GM21526 (cell line): ENCODE results near the gene TRPC3.

ENCODE experiments used
- ATAC-seq: cut with Tn5 transposase; IDR thresholded peaks from one replicate; pipeline ENCODE4 v1.9.1; 2021; ENCODE audit warnings: moderate library complexity; ENCODE audit not compliant: unreplicated experiment, low FRiP score

The TRPC3 gene

GRCh38 chr4:121951521-121952110 is at the start of gene TRPC3:
TRPC3 (minus strand) TSS chr4:121952060; CDS start chr4:121951680, 380 bp downstream.
- ATAC-seq: peak; percentile 35

DNA sequence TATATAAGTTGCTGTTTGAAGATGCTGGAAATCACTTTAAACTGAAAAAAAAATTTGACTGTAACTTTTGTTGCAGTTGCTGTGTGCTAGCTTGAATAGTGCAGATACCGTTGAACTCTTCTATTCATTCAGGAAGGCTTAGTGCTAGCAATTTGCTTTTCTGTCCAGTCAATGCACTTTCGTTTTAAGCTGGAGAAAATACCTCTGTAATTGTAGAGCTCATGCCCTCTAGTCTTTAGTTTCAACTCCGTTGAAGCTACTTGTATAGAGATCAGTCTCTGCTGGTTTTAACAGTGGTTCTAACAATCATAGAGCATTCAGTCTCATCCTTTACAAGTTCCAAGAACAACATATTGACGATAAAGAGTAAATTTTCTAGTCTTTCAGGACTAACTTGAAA is 49.0 kb upstream of the TRPC3 start:
- ATAC-seq: no peak

- ATAC-seq: no peak
Observed at GRCh38 chr4:121998024-121998423, 46.2 kb upstream of the TRPC3 start.

DNA sequence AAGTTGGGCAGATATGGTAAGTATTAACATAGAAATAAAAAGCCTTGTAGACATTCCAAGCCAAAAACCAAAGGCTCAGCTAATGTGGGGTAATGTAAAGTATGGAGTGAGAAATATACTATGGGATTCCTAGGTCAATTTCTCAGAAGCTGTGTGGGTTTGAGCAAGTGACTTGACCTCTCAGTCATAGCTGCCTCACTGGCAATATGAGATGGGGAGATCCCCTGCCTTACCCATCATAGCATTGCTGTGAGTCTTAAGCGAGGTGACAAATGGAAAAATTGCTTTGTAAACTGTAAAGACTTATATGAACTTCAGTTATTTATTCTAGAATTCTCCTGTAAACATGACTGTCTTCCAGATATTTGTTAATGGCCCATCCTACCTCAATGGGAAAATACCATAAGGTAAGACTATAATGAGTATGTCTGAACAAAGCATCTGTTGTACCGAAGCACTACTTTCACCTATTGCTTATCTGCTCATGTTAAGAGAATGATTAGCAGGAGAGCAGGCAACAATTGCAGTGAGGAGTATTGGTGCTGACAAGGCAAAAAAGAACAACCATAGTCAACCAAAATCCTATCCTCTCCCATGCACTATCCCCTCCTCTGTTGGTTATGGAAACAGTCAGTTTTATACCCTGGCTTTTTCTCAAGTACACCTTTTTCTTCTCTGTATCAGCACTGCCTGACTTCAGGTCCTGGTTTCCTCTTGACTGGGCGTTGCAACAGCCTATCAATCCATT is 44.1 kb upstream of the TRPC3 start:
- ATAC-seq: no peak

- ATAC-seq: no peak
Observed at GRCh38 chr4:121991968-121992367, 40.1 kb upstream of the TRPC3 start.

GRCh38 chr4:121990489-121990888 is 38.6 kb upstream of the TRPC3 start:
- no peak for ATAC-seq

- ATAC-seq: no peak
Observed at GRCh38 chr4:121989715-121990114, 37.9 kb upstream of the TRPC3 start.

DNA sequence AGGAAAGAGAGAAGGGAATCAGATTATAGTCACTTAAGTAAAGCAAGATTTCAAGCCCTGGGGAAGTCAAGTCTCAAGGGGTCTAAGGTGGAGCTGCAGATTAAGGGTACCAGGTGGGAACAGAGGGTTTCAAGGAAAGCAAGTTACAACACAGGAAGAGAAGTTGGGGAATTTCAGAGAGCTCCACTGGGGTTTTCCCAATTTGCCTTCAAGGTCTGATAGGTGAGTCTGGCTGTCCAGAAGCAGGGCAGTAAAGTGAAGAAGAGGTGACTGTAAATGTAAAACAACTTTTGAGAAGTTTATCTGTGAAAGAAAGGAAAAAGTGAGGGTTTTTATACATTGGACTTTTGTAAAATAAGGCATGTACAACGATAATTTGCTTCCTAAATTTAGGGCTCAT is 37.1 kb upstream of the TRPC3 start:
- ATAC-seq: no peak

DNA sequence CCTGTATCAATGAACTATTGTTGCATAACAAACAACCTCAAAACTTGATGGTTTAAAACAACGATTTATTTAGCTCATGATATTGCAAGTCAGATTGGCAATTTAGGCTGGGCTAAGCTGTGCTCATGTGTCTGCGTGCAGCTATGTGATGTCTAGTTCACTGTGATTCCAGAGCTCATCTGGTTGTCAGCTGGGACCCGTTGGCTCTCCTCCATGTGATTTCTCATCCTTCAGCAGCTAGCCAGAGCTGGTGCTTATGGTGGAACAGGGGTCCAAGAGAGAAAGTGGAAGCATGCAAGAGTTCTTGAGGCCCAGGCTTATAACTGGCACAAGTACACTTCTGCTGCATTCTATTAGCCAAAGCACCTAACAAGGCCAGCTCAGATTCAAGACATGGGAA is 28.8 kb upstream of the TRPC3 start:
- ATAC-seq: no peak

DNA sequence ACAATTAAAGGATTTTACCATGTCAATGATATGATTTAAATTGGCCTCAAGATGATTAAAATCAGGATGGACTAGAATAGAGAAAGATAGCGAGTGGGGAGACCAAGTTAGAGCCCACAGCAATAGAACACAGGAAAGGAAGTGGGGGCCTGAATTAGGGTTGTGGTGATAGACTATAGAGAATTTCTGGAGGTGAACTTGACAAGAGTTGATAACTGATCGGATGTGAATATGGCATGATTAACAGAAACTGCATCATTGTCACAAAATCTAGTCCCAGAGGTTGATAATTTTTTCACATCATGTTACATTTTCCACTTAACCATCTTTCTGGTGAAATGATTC is 26.3 kb upstream of the TRPC3 start:
- peak; percentile 69 for ATAC-seq

DNA sequence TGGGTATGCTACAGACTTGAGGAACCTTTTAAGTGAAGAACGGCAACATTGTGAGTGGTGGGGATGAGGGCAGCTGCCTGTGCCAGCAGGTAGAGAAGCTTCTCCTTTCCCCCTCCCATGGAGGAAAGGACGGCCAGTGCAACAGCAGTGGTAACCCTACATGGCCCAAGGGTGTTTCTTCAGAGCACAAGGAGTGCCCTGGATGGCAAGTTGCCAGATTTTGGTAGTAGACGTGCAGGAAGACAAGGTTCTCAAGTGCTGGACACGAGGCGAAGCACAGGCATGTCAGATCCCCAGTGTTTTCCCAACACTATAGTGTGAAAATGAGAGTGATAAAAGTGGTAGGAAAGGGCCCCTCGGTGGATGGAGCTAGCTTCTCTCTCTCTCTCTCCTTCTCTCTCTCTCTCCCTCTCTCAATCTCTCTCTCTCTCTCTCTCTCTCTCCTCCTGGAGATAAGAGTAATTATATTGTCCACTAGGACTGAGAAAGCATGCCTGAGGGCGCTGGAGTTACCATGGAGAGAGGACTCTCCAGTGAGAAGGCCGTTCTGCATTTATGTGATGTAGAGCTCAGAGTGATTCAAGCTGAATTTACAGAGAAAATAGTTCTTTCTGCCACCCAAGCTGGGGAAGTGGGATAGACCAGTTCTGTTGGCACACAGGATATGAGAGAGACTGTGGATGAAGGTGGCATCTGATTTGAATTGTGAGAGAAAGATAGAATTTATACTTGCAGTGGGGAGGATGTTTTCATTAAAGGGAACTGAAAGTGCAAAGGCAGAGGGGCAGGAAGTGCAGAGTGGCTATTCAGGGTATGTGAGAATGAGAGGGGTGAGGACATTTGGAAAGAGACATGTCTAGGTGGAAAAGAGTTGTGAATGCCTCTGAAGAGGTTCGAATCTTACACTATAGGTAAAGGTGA is 25.7 kb upstream of the TRPC3 start:
- ATAC-seq: peak; percentile 99

DNA sequence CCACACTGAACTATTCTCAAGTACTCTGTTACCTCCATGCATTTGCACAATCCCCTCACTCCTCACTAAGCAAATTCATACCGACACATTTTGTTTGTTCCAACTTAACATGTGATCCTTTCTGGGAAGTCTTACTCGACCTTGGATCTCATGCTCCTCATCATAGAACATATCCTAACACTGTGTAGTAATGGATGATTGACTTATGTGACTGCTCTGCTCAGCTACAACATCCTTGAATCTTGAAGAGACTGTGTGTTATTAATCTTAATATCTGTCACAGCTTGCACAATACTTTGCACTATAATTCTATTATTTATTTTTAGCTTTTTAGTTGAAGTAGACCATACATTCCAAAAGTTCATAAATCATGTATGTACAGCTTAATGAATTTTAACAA is 23.9 kb upstream of the TRPC3 start:
- no peak for ATAC-seq

DNA sequence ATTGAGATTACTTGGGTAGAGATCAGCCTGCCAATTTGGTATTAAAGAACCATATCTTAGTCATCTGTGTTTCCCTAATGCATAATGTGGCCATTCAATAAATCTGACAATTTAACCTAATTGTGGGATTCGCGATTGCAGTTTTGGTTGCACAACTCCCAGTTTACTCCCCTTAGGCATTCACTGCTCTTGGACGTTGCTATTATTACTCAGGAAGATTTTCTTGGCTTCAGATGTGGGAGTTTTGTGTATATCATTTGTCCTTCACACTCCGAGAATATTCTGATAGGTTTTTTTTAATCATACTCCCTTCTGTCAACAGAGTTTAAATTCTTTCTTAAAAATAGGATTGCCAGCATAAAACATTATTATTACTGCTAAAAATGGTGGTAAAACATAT is 22.0 kb upstream of the TRPC3 start:
- ATAC-seq: no peak

DNA sequence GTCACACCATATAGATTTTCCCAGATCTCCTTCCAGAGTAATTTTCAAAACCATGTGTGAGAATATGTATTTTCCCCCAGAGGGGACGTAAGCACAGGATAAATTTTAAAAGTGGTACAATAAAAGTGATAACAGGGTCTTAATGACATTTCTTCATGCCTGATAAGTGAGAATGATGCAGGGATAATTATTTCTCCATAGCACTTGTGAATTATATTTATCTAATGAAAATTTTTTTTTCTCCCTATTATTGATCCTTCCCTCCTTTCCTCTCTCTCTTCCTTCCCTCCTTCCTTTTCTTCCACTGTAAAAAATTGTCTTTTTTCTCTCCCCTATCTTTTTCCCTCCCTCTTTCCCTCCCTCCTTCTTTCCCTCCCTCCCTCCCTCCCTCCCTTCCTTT is 17.0 kb upstream of the TRPC3 start:
- ATAC-seq: no peak

DNA sequence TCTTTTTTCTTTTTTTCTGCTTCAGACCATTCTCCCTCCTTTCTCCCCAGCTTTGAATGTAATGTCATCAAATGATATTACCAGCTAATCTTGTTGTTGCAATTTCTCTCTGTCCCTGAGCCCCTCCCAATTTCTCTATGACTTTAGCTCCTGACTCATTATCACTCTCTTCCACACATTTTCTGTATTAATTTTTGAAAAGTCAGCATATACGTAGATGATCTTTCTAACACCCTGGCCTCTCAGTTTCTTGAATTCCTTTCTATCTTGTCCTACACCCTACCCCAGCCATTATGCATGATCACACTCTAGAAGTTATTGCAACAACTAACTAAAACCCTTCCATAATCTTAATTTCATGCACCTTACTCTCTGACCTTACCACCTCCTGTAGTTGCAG is 13.1 kb upstream of the TRPC3 start:
- no peak for ATAC-seq

DNA sequence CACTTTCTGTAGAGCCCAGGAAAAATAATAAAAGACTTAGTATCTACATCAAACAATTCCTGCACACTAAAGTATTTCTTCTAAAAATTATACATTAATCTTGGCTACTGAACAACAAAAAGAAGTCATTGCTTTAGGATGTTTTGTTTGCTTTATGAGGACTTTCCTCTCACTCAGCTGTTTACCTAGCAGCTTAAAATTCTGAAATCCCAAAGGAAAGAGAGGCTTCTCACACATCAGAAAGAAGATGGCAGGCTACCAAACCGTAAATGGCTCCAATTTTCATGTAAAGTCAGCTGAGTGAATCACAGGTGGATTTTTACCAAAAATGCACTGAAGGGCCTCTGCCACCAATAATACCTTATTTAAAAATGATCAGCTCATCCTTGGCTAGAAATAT is 9.0 kb upstream of the TRPC3 start:
- ATAC-seq: no peak

GRCh38 chr4:121958777-121959176 is 6.9 kb upstream of the TRPC3 start:
- no peak for ATAC-seq

DNA sequence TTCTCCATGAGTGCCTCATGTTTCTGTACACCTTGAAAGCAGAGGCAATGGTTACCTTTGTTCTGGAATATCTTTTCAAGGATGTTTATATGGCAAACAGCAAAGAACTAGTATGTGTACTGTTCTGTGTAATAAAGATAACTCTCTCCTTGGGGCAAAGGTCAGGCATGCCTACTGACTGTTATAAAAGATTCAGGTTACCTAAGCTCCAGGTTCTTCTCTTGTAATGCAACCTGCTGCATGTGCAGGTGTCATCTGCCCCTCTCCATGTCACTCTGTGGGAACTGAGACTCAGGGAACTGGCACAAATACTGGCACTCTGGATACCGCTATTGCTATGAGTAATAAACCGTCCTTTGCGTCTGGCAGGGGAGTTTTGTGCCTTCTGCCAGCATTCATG is 5.4 kb upstream of the TRPC3 start:
- no peak for ATAC-seq

GRCh38 chr4:121953860-121954259 is 2.0 kb upstream of the TRPC3 start:
- no peak for ATAC-seq

GRCh38 chr4:121952290-121952689 is 430 bp upstream of the TRPC3 start:
- ATAC-seq: no peak

- peak; percentile 30 for ATAC-seq
Observed at GRCh38 chr4:121950680-121951520, 960 bp downstream of the TRPC3 start.
